Trophoblast cell (in vitro differentiated cells and primary cell): ENCODE data around the gene MEF2A.

Experiments
- DNase-seq, 2 donors: peaks; one replicate each; pipeline ENCODE4 v3.0.0-alpha.2; 2016
- H2AFZ ChIP-seq: 2 replicates; pipeline ENCODE4 v1.6.1; 2013; ENCODE audit warnings: low read length, moderate library complexity, mild to moderate bottlenecking; ENCODE audit not compliant: insufficient read depth, poor library complexity
- H2AK5ac ChIP-seq: 2 replicates; pipeline ENCODE4 v1.6.1; 2013; ENCODE audit warnings: mild to moderate bottlenecking, low read length
- H2BK120ac ChIP-seq: 2 replicates; pipeline ENCODE4 v1.6.1; 2013; ENCODE audit warnings: low read length, mild to moderate bottlenecking, moderate library complexity; ENCODE audit not compliant: insufficient read depth, poor library complexity
- H2BK12ac ChIP-seq: 2 replicates; pipeline ENCODE4 v1.6.1; 2013; ENCODE audit warnings: mild to moderate bottlenecking, low read length, moderate library complexity
- H2BK5ac ChIP-seq: 2 replicates; pipeline ENCODE4 v1.6.1; 2013; ENCODE audit warnings: low read length, low read depth, moderate library complexity, mild to moderate bottlenecking; ENCODE audit not compliant: poor library complexity
- H3K14ac ChIP-seq: 2 replicates; pipeline ENCODE4 v1.6.1; 2013; ENCODE audit warnings: mild to moderate bottlenecking, low read length
- H3K18ac ChIP-seq: 2 replicates; pipeline ENCODE4 v1.6.1; 2013; ENCODE audit warnings: mild to moderate bottlenecking, low read length
- H3K23ac ChIP-seq: 2 replicates; pipeline ENCODE4 v1.6.1; 2013; ENCODE audit warnings: low read length
- H3K27ac ChIP-seq: 2 replicates; pipeline ENCODE4 v1.5.1; 2013; ENCODE audit warnings: low read depth, mild to moderate bottlenecking, inconsistent platforms, low read length, moderate library complexity
- H3K27me3 ChIP-seq: 2 replicates; pipeline ENCODE4 v1.6.1; 2013; ENCODE audit warnings: inconsistent platforms, mild to moderate bottlenecking, low read length, moderate library complexity; ENCODE audit not compliant: insufficient read depth
- H3K36me3 ChIP-seq, 2 experiments: 1 replicate in 1 of 2; 2 replicates in 1 of 2; pipeline ENCODE4 v1.6.1; 2013; ENCODE audit warnings: low read length in 2 of 2, mild to moderate bottlenecking in 2 of 2, moderate library complexity in 1 of 2; ENCODE audit not compliant: insufficient read depth in 2 of 2, control insufficient read depth in 1 of 2
- H3K4ac ChIP-seq: 2 replicates; pipeline ENCODE4 v1.6.1; 2013; ENCODE audit warnings: low read depth, mild to moderate bottlenecking, low read length, moderate library complexity
- H3K4me1 ChIP-seq, 2 experiments: 1 replicate in 1 of 2; 2 replicates in 1 of 2; pipeline ENCODE4 v1.6.1; 2013; ENCODE audit warnings: low read length in 2 of 2, mild to moderate bottlenecking in 2 of 2, moderate library complexity in 1 of 2; ENCODE audit not compliant: insufficient read depth in 2 of 2, control insufficient read depth in 1 of 2
- H3K4me2 ChIP-seq: 2 replicates; pipeline ENCODE4 v1.6.1; 2013; ENCODE audit warnings: inconsistent platforms, mild to moderate bottlenecking, low read length, moderate library complexity
- H3K4me3 ChIP-seq: 2 replicates; pipeline ENCODE4 v1.5.1; 2013; ENCODE audit warnings: mild to moderate bottlenecking, low read depth, low read length, inconsistent platforms
- H3K79me1 ChIP-seq: one replicate; pipeline ENCODE4 v1.6.1; 2013; ENCODE audit warnings: low read length
- H3K79me2 ChIP-seq: 2 replicates; pipeline ENCODE4 v1.6.1; 2013; ENCODE audit warnings: low read length, mild to moderate bottlenecking; ENCODE audit not compliant: control insufficient read depth, insufficient read depth, poor library complexity
- H3K9ac ChIP-seq: 2 replicates; pipeline ENCODE4 v1.6.1; 2013; ENCODE audit warnings: mild to moderate bottlenecking, low read length
- H3K9me3 ChIP-seq: 2 replicates; pipeline ENCODE4 v1.6.1; 2013; ENCODE audit warnings: low read depth, mild to moderate bottlenecking, control low read depth, inconsistent platforms, low read length; ENCODE audit not compliant: insufficient read depth
- H4K12ac ChIP-seq: 2 replicates; pipeline ENCODE4 v1.6.1; 2013; ENCODE audit warnings: low read depth, mild to moderate bottlenecking, low read length, moderate library complexity
- H4K8ac ChIP-seq: 2 replicates; pipeline ENCODE4 v1.6.1; 2013; ENCODE audit warnings: low read depth, mild to moderate bottlenecking, low read length, moderate library complexity
- H4K91ac ChIP-seq: one replicate; pipeline ENCODE4 v1.6.1; 2013; ENCODE audit warnings: low read depth, mild to moderate bottlenecking, low read length, moderate library complexity
- WGBS: extraction: QIAGEN DNeasy Blood & Tissue Kit; methylation state at CpG from one replicate; pipeline ENCODE4 v1.1.7; 2013; ENCODE audit warnings: missing lambda C conversion rate; ENCODE audit not compliant: insufficient read length, insufficient coverage; ENCODE audit errors: extremely low coverage; 5-methylcytosine and 5-hydroxymethylcytosine counted together

The MEF2A gene

DNA sequence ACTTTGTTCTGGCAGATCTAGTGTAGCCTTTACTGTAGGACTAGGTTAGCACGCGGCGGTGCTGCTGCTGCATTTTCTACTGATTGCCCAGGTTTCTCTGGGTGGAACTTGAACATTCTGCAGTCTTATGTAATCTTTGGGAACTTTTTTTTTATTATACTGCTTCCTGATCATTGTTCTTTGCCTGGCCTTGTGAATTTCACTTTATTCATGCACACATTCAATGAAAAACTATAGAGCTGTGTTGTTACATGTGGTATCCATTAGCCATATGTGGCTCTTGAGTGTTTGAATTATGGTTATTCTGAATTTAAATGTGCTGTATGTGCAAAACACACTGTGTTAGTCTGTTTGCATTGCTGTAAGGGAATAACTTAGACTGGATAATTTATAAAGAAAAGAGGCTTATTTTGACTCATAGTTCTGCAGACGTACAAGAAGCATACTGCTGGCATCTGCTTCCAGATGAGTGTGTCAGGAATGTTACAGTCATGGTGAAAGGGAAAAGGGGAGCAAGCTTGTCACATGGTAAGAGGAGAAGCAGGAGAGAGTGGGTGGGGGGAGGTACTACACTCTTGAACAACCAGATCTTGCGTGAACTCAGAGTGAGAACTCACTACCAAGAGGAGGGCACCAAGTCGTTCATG is 26.5 kb downstream of the MEF2A start:
- Histone ChIP-seq H4K8ac (no peak overlapping the region), H3K36me3 (no peaks in the 10 kb centered on the region), H3K79me1 (no peaks in the 10 kb centered on the region), H2AFZ (peak overlapping the region; percentile 17), H3K27me3 (no peaks in the 10 kb centered on the region), H3K9ac (no peak overlapping the region), H2BK5ac (no peak overlapping the region), H4K12ac (no peak overlapping the region), H4K91ac (no peak overlapping the region), H2BK12ac (no peak overlapping the region), H2BK120ac (no peak overlapping the region), H3K27ac (no peak overlapping the region), H2AK5ac (no peak overlapping the region), H3K4me3 (no peak overlapping the region), H3K23ac (no peak overlapping the region), H3K14ac (no peak overlapping the region), H3K9me3 (no peaks in the 10 kb centered on the region), H3K79me2 (peaks cover 5% of the 10 kb centered on the region), H3K4ac (peak overlapping the region; percentile 62), H3K4me1 (peaks cover 0 to 2% of the 10 kb centered on the region in 2 experiments), H3K18ac (no peak overlapping the region), H3K4me2 (no peak overlapping the region)
- no CpG with 5 or more reads among the region's 6 CpGs for WGBS
- DNase-seq: no peak

DNA sequence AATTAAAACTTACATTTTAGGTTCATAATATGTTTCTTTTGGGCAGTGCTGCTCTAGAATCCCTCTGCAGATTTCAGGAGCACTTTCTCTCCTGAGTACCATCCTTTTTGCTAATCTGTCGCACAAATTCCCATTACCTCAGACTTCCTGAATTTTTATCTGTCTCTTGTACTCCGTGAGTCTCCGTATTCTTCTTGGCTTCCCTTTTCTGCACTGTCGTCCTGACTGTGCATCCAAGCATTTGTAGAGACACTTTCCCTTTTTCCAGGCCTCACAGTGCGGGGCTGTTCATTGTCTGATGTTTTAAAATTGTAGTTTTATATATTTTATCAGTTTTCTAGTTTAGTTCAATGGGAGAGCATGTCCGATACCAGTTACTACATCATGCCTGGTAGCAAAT is 27.3 kb downstream of the MEF2A start:
- Histone ChIP-seq H3K23ac (no peak overlapping the region), H2BK120ac (no peak overlapping the region), H2BK5ac (no peak overlapping the region), H3K27ac (no peak overlapping the region), H3K9me3 (no peaks in the 10 kb centered on the region), H3K79me2 (peaks cover 5% of the 10 kb centered on the region), H4K12ac (no peak overlapping the region), H3K27me3 (no peaks in the 10 kb centered on the region), H3K4me1 (peaks cover 0 to 2% of the 10 kb centered on the region in 2 experiments), H2AFZ (no peak overlapping the region), H4K91ac (no peak overlapping the region), H3K14ac (no peak overlapping the region), H3K9ac (no peak overlapping the region), H2BK12ac (no peak overlapping the region), H3K18ac (no peak overlapping the region), H3K79me1 (no peaks in the 10 kb centered on the region), H3K4me2 (no peak overlapping the region), H3K4me3 (no peak overlapping the region), H3K36me3 (no peaks in the 10 kb centered on the region), H3K4ac (no peak overlapping the region), H2AK5ac (no peak overlapping the region), H4K8ac (no peak overlapping the region)
- no peak for DNase-seq
- WGBS: no CpG with 5 or more reads among the region's 6 CpGs

DNA sequence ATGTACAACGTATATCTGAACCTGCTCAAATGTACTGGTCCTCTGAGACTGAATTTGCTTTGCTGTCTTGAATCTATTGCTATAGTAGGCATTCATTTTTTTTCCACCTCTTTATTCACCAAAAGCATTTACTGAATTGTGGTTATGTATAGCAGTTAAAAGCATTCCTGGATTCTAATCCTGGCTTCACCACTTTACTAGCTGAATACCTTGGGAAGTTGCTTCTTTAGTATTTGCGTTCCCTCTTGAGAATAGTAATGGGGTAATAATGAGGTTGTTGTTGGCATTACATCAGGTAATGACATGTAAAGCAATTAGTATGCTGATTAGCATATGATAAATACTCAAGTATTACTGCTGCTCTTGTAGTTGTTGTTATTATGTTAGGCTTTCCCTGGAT is 29.1 kb downstream of the MEF2A start:
- Histone ChIP-seq H4K8ac (no peak overlapping the region), H3K4me1 (peaks cover 0 to 2% of the 10 kb centered on the region in 2 experiments), H3K36me3 (no peaks in the 10 kb centered on the region), H3K4ac (no peak overlapping the region), H2AFZ (no peak overlapping the region), H3K4me3 (no peak overlapping the region), H2AK5ac (no peak overlapping the region), H4K12ac (no peak overlapping the region), H3K27me3 (no peaks in the 10 kb centered on the region), H3K27ac (no peak overlapping the region), H3K79me1 (no peaks in the 10 kb centered on the region), H3K23ac (no peak overlapping the region), H2BK12ac (no peak overlapping the region), H3K9me3 (no peaks in the 10 kb centered on the region), H3K18ac (no peak overlapping the region), H4K91ac (no peak overlapping the region), H3K4me2 (no peak overlapping the region), H2BK5ac (no peak overlapping the region), H2BK120ac (no peak overlapping the region), H3K14ac (no peak overlapping the region), H3K9ac (no peak overlapping the region), H3K79me2 (peaks cover 5% of the 10 kb centered on the region)
- no CpG with 5 or more reads among the region's 2 CpGs for WGBS
- no peak for DNase-seq

DNA sequence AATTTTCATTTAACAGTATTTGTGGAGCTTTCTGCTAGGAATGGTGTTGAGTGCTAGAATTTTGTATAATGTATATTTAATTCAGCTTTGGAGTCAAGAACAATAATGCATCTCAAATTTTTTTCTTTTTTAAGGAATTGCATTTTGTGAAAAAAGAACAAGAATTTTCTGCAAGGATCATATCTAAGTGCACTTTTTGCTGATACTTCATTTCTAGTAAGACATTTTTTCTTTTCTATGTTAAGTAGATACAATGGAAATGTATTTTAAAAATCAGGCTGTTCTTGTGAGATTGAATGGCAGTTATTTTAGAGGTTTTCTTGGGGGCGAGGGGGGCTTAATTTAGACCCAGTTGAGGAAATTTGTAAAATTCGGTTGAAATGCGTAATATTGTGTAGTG is 32.5 kb downstream of the MEF2A start:
- WGBS: 100% methylated on average over 3 of the region's 3 CpGs

More for the DNA sequence above, 32.5 kb downstream of the MEF2A start:
- H3K27ac ChIP-seq: no peak overlapping the region
- no peak overlapping the region for H3K9ac ChIP-seq
- H3K36me3 ChIP-seq: no peaks in the 10 kb centered on the region
- no peak overlapping the region for H3K18ac ChIP-seq
- peaks cover 0 to 4% of the 10 kb centered on the region in 2 experiments for H3K4me1 ChIP-seq
- H4K91ac ChIP-seq: no peak overlapping the region
- H2BK120ac ChIP-seq: no peak overlapping the region
- H3K27me3 ChIP-seq: no peaks in the 10 kb centered on the region
- no peaks in the 10 kb centered on the region for H3K79me1 ChIP-seq
- H3K4me3 ChIP-seq: no peak overlapping the region
- H3K9me3 ChIP-seq: no peaks in the 10 kb centered on the region
- H3K23ac ChIP-seq: no peak overlapping the region
- no peak for DNase-seq
- H4K12ac ChIP-seq: no peak overlapping the region
- H2AK5ac ChIP-seq: no peak overlapping the region
- no peak overlapping the region for H2BK12ac ChIP-seq
- no peak overlapping the region for H3K4ac ChIP-seq
- no peak overlapping the region for H3K4me2 ChIP-seq
- no peaks in the 10 kb centered on the region for H3K79me2 ChIP-seq
- H4K8ac ChIP-seq: no peak overlapping the region
- H2AFZ ChIP-seq: no peak overlapping the region
- H3K14ac ChIP-seq: no peak overlapping the region
- H2BK5ac ChIP-seq: no peak overlapping the region
